HG02885 (cell line): ENCODE results near the gene SLC2A11.

Experiments
- ATAC-seq: cut with Tn5 transposase; IDR thresholded peaks from one replicate; pipeline ENCODE4 v1.9.1; 2021; ENCODE audit warnings: mild to moderate bottlenecking; ENCODE audit not compliant: unreplicated experiment, poor library complexity

Gene SLC2A11

DNA sequence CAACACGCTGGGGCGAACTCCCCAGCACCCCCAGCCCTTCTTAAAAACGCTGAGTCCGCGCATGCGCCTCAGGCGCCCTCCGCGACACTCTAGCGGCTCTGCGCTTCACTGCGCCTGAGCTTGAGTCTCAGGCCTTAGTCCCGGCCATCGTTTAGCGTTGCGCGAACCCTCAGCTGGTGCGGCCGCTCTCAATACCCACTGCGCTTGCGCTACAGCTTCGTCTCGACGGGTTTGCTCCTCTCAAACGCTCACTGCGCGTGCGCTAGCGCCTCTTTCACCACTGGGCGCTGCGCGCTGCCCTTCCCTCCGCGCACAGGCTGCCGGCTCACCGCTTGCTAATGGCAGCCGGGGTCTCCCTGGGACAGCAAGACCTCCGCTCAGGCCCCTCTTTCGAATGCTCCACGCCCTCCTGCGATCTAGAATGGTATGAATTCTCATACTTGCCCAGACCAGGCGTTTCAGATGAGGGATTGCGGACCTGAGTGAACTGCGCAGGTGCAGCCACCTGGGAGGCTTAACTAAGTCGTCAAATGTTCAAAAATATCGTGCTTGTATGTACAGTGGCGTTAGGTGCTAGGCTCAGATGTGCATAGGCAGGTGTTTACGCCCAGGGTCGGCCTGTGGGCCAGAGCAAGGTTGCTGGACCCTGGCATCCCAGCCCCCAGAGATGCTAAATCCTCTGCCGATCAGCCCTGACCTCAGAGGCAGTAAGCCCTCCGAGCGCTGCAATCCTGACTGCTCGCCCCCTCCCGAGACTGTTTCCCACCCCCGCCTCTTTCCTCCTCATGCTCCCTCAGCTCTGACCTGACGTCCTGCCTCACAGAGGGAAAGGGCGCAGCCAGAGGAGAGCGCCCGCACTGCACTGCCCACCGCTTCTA is at the start of gene SLC2A11:
TSS of gene SLC2A11 (plus strand) at position 270 of the 878 bp plus-strand sequence. CDS start at position 395, 125 bp downstream.
- peak; percentile 96 for ATAC-seq

DNA sequence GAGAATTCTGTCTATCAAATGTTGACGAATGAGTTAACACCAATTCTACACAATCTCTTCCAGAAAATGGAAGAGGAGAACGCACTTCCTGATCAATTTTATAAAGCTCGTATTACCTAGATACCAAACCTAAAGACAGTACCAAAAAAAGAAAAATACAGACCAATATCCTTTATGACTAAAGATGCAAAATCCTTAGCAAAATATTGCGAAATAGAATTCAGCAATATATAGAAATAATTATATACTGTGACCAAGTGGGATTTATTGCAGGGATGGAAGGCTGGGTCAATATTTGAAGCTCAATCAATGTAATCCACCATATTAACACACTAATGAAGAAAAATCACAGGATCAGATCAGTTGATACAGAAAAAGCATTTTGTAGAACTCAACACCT is 45.3 kb upstream of the SLC2A11 start:
- ATAC-seq: no peak

- ATAC-seq: no peak
These were observed 42.0 kb upstream of the SLC2A11 start for GRCh38 chr22:23815541-23816155.

- ATAC-seq: no peak
These were observed 41.3 kb upstream of the SLC2A11 start for GRCh38 chr22:23816156-23816976.

DNA sequence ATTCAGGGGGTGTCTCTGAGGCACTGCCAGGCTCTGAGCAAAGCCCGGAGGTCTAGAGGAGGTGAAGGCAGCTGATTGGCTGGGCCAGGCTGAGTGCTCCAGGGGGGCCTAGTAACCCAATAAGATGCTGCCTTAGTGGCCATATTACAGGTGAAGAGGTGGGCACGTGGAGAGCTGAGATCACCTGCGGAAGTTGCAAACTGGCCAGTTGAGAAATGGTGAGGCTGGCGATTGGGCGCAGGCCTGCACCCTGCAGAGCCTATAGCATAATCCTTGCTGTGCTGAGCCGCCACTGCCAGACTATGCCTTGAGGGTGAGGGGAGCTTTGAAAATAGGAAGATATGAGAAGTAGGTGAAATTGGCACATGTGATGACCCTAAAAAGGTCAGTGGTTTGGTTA is 40.5 kb upstream of the SLC2A11 start:
- no peak for ATAC-seq

GRCh38 chr22:23818541-23818940 is 39.1 kb upstream of the SLC2A11 start:
- ATAC-seq: no peak

DNA sequence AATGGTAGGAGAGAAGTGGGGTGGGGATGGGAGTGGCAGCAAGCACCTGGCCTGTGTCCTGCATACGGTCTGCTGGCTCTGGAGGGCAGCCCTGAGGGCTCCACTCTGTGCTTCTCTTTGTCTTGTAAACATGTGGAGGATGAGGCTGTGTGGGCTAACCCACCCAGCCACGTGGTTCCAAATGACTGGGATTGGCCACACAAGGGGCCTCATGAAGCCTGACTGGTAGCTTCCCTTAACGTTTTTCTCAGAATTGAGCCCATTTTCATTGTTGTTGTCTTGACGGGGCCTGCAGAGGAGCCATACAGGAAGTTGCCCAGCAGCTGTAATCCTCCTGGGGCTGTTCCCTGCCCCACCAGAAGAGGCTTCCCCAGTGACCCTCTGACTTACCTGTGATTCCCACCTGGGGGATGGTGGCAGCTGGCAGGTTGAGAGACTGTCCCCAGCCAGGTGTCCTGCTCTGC is 36.9 kb upstream of the SLC2A11 start:
- no peak for ATAC-seq

GRCh38 chr22:23822101-23822671 is 35.5 kb upstream of the SLC2A11 start:
- ATAC-seq: no peak

DNA sequence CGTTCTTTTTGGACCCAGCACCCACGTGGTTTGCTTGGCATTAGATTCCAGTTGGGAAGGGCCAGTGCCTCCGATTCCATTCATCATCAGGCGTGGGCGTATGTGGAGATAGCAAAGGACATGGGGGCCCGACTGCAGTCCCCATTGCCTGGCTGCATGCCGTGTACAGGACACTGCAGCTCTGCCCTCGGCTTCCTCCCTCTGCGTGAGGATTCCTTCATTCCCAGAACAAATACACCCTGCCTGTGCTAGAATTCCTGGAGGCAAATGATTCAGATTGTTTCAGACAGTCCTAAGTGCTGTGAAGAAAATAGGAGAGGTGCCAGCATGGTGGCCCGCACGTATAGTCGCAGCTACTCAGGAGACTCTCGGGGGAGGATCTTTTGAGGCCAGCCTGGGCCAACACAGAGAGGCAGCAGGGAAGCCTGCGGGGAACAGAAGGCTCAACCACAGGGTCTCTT is 34.3 kb upstream of the SLC2A11 start:
- ATAC-seq: no peak

DNA sequence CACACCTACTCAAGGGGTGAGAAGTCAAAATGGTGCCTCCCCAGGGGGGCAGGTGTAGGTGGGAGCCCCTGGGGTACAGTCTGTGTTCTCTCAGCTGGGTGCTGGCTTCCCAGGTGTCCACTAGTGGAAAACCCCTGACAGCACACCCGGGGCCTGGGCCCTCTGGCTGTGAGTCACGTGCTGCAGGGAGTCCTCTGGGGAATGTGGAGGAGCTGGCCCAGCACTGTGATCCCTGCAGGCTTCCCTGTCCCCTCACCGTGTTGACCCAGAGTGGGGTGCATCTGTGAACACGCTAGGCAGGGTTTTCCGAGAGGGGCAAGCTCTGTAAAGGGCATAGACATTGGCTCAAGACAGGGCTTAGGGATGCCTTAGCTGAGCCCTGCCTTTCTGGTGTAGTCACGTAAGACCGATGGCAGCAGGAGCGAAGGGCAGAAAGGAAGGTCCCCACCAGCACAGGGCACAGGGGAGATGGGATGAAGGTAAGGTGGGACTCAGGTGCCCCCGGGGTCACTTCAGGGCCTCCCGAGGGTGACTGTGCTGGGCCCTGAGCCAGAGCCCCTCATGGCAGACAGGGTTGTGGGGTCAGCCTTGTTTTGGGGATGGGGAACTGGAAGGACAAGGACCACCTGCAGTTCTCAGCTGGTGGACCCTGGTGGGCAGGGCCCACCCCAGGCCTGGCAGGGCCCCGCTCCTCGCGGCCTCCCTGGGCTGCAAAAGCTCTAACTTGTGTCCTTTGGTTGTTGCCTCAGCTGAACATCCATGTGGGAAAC is 33.0 kb upstream of the SLC2A11 start:
- no peak for ATAC-seq

- ATAC-seq: no peak
These were observed 32.3 kb upstream of the SLC2A11 start for GRCh38 chr22:23825246-23825905.

DNA sequence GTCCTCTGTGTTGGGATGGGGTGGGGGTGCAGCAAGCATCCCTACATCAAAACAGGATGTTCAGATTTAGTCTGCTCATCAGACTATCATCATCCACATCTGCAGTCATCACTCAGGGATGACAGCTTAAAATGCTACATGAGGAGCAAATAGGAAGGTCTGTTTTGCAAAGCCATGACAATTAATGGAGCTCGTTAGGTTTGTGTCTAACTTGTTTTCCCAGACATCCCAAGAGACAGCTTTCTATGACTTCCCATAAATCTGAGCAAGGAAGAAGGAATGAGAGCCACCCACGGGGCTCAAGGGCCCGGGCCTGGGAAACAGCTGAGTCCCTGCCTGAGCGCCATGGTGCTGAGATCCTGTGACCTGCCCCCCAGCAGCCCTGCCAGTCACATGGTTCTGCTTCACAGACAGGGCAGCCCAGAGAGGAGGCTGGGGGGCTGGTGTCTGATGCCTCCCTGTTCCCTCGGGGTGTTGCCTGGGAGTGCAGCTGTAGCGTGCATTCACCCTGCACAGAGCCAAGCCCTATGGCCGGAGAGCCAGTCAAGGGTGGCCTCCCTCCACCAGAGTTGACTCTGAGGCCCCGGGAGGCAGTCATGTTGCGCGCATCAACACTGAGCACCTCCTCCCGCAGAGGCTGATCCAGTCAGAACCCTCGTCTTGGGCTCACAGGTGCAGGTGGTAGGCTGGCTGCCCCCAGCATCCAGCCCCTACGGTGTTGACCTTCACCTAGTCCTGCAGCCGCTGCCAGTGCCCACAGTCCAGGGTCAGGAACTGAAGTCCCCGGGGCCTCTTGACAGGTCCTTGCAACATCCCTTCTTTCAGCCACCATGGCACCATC is 30.9 kb upstream of the SLC2A11 start:
- ATAC-seq: no peak

GRCh38 chr22:23827351-23827995 is 30.2 kb upstream of the SLC2A11 start:
- no peak for ATAC-seq

DNA sequence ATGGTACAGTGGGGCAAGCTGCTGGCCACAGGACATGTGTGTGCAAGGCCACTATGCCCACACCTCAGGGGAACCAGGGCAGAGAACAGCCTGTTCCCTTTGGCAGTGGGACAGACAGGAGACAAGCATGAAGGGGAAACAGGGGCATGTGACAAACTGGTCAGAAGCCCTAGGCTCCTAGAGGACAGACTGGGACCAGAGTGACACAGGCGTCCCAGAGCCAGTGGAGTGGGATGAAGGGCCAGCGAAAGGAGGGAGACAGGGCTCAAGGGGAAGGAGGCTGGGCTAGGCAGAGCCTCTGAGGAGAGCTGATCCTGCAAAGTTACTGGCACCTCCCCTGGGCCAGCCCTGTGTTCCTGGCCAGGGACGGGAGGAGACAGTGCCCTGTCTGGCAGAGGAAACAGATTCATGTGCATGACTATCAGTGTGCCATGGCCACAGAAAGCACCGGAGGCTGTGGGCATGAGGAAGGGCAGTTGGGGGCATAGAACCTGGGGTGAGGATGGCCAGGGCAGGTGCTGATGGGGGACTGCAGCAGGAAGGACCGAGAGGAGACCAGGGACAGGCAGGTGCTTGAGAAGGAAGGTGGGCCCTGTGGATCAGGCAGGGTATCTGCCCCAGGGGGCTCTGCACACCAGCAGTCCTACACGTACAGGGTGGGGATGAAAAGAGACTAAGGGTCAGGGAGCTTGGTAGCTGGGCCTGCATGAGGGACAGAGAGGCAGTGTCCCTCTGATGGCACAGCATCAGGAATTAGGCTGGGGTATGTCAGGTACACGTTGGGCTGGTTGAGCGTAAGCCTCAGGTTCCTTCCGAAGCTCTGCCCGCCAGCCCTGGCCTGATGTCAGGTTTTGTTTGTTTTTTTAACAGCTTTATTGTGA is 28.6 kb upstream of the SLC2A11 start:
- ATAC-seq: no peak

DNA sequence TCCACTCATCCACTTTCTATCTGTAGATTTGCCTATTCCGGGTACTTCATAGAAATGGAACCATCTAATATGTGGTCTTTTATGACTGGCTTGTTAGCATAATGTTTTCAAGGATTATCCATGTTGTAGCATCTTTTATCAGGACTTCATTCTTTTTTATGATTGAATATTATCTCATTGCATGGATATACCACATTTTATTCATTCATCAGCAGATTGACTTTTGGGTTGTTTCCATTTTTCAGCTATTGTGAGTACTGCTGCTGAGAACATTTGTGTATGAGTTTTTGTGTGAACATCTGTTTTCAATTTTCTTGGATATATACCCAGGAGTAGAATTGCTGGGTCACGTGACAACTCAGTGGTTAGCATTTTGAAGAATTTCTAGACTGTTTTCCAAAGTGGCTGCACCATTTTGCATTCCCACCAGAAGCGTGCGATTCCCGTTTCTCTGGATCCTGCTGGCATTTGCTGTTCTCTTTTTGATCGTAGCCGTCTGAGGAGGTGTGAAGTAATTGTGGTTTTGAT is 27.8 kb upstream of the SLC2A11 start:
- ATAC-seq: no peak

- ATAC-seq: no peak
These were observed 26.4 kb upstream of the SLC2A11 start for GRCh38 chr22:23831261-23831660.

GRCh38 chr22:23831781-23832180 is 25.9 kb upstream of the SLC2A11 start:
- ATAC-seq: no peak
